ENCODE measurements around the gene S100A4. TPM values are rescaled to one million over a fixed set of nuclear protein-coding genes. Genes with fewer than 3 reads are reported as not detected.

Gene S100A4
- polyA plus RNA-seq, 1 experiment: 797 TPM

DNA sequence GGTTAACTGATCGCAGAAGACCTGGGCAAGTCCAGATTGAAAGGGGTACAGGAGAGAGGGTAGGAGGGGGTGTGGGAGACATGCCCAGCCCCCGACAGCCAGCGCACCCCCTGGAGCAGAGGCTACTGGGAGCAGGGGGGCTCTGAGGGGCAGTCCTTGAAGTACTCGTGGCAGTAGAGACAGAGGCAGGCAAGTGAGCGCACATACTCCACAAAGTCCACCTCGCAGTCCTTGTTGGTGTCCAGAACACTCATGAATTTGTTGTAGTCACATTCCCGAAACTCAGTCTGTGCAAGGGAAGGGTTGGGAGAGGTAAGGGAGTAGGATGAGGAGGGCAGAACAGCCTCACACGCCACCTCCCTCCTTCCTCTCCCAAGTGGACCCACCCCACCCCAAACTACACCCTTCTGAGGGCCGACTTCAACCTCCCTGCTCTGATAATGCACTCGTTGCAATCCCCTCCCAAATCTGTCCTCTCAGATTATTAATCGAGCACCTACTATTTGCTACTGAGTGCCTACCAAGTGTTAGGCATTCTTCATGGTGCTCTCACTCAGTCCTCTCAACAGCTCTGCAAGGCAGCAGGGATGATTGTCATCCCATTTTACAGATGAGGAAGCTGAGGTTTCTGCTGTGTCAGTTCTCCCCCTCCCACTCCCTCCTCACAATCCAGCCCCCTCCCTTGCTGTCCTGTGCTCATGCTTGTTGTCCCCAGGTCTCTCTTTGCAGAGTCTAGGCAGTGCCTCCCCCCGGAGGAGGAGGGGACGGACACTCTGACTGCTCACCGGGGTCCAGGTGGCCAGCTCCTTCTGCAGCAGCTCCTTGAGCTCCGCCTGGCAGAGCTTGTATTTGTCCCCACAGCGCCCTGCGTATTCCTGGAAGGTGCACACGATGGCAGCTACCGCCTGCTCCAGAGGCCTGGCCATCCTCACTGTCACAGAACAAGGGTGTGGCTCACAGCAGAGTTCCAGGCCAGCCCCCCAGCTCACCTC is 2.2 kb upstream of the S100A4 start:
- no peak for DNase-seq (ENCODE audit: low read depth)
- POLR2A ChIA-PET: no interaction called here
- Histone ChIP-seq H3K36me3 (ENCODE audit: control insufficient read depth, insufficient read depth, low read length) (no peaks in the 10 kb centered on the region), H3K27me3 (ENCODE audit: control insufficient read depth, insufficient read depth, low read length) (no peaks in the 10 kb centered on the region), H3K4me3 (ENCODE audit: low read depth, low read length) (no peak overlapping the region)
- CTCF ChIA-PET: interaction anchor here (1.0 to 5.2 kb wide), 4 partner anchors 14 to 24 kb away, joined by 3 to 39 read pairs (median 4); partner anchors contain the start of gene S100A6
- TF ChIP-seq, protein P1, sequence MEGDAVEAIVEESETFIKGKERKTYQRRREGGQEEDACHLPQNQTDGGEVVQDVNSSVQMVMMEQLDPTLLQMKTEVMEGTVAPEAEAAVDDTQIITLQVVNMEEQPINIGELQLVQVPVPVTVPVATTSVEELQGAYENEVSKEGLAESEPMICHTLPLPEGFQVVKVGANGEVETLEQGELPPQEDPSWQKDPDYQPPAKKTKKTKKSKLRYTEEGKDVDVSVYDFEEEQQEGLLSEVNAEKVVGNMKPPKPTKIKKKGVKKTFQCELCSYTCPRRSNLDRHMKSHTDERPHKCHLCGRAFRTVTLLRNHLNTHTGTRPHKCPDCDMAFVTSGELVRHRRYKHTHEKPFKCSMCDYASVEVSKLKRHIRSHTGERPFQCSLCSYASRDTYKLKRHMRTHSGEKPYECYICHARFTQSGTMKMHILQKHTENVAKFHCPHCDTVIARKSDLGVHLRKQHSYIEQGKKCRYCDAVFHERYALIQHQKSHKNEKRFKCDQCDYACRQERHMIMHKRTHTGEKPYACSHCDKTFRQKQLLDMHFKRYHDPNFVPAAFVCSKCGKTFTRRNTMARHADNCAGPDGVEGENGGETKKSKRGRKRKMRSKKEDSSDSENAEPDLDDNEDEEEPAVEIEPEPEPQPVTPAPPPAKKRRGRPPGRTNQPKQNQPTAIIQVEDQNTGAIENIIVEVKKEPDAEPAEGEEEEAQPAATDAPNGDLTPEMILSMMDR (IDR thresholded peaks at IDR 0.05; ENCODE audit: insufficient read depth, low read depth, low read length): no peak

DNA sequence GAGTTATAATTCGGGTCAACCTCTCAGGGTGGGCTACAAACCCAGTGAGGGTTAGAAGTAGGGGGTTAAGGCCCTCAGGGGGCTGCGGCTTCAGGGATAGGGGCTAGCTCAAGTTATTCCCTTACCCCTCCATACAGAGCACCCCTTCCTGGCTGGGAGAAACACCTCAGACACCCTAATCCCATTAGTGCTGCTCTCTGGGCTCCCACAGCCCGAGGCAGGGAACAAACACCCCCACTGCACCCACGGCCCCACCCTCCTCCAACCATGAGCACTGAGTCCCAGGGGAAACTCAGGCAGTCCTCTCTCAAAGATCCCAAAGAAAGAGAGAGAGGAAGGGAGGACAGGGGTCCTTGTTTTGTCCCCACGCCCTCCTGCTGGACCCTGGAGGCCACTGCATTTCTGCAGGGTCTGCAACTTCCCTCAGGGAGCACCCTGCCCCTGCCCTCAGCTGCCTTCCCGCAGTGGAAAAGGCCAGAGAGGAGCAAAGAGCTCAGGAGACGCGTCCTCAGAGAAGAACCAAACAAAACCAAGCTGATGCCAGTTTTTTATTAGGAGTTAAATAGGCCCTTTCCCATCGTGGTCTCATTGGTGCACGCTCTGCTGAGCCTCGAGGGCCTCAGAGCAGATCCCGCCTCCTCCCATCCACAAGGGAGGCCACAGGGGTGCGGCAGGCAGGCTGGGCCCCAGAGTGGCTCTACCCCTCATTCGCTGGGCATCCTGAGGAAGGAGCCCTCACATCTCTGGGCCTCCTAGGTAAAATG is 1.4 kb upstream of the S100A4 start:
- POLR2A ChIA-PET: interaction anchor here (3.9 kb wide), 1 partner anchor 13 kb away, joined by 36 read pairs; the partner anchor contains the start of gene S100A6
- Histone ChIP-seq H3K4me3 (ENCODE audit: low read depth, low read length) (peak overlapping the region; percentile 44), H3K27me3 (ENCODE audit: control insufficient read depth, insufficient read depth, low read length) (no peaks in the 10 kb centered on the region), H3K36me3 (ENCODE audit: control insufficient read depth, insufficient read depth, low read length) (no peaks in the 10 kb centered on the region)
- no peak for DNase-seq (ENCODE audit: low read depth)
- CTCF ChIA-PET: interaction anchor here (0.6 to 1.1 kb wide), 4 partner anchors 14 to 40 kb away, joined by 3 to 6 read pairs (median 3); no protein-coding TSS in a partner anchor
- TF ChIP-seq, protein P1 (IDR thresholded peaks at IDR 0.05; ENCODE audit: insufficient read depth, low read depth, low read length): 0 out of 2 replicates have a peak, but pooled peaks have one; percentile 7

DNA sequence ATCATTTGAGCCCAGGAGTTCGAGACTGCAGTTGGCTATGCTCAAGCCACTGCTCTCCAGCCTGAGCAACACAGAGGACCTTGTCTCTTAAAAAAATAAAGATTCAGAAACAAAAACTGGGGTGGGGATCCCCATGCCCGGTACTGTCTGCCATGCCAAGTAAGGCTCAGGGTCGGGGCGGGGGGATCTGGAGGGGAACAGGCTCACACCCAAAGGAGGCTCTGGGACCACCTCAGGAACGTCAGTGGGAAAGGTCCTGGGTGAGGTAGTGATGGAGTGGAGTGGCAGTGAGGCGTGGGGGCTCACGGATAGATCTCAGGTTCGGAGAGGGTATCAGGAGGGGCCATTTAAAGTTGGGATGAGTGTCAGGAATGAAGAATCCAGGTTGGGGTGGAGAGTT is 765 bp upstream of the S100A4 start:
- TF ChIP-seq, protein P1 (IDR thresholded peaks at IDR 0.05; ENCODE audit: insufficient read depth, low read depth, low read length): no peak
- peak overlapping the region; percentile 44 for H3K4me3 ChIP-seq (ENCODE audit: low read depth, low read length)
- CTCF ChIA-PET: interaction anchor here (1.1 kb wide), 1 partner anchor 36 kb away, joined by 3 read pairs; no protein-coding TSS in a partner anchor
- POLR2A ChIA-PET: interaction anchor here (3.9 kb wide), 1 partner anchor 12 kb away, joined by 36 read pairs; the partner anchor contains the start of gene S100A6
- DNase-seq (ENCODE audit: low read depth): no peak
- H3K27me3 ChIP-seq (ENCODE audit: control insufficient read depth, insufficient read depth, low read length): no peaks in the 10 kb centered on the region
- no peaks in the 10 kb centered on the region for H3K36me3 ChIP-seq (ENCODE audit: control insufficient read depth, insufficient read depth, low read length)

DNA sequence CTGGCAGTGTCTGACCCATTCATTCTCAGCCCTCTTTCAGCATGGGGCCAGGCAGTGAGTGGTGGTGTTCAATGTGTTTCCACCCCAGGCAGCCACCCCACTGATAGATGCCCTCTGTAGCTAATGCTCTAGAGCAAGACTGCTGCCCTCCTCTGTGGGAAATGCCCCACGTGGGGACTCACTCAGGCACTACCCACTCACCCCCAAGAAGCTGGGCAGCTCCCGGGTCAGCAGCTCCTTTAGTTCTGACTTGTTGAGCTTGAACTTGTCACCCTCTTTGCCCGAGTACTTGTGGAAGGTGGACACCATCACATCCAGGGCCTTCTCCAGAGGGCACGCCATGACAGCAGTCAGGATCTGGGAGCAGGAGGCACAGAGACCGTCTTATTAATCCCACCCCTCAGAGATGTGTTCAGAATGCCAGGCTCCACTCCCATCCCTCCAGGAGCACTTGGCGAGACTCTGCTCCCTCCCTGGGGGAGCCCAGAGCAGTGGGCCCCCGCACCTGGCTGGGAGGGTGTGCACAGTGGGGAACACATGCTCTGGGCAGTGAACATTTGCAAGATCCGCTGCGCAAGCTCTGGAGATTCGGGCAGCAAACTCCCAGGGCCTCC is 1.0 kb downstream of the S100A4 start:
- DNase-seq (ENCODE audit: low read depth): no peak
- ChIA-PET CTCF (interaction anchor here (0.7 to 5.4 kb wide), 10 partner anchors 9 to 83 kb away, joined by 3 to 31 read pairs (median 4); partner anchors contain the start of genes S100A13 and S100A6), POLR2A (interaction anchor here (0.7 to 3.9 kb wide), 5 partner anchors 10 to 196 kb away, joined by 3 to 36 read pairs (median 4); partner anchors contain the start of gene S100A6)
- TF ChIP-seq, protein P1 (IDR thresholded peaks at IDR 0.05; ENCODE audit: insufficient read depth, low read depth, low read length): no peak
- Histone ChIP-seq H3K27me3 (ENCODE audit: control insufficient read depth, insufficient read depth, low read length) (no peaks in the 10 kb centered on the region), H3K4me3 (ENCODE audit: low read depth, low read length) (peak overlapping the region; percentile 44), H3K36me3 (ENCODE audit: control insufficient read depth, insufficient read depth, low read length) (no peaks in the 10 kb centered on the region)
